ENCODE data around the gene FAM25A.
"Not testable (repeated sequence)": the region's sequence is repeated elsewhere in the genome, so short reads cannot be mapped to it uniquely, and the experiment has no call there.

The FAM25A gene

DNA sequence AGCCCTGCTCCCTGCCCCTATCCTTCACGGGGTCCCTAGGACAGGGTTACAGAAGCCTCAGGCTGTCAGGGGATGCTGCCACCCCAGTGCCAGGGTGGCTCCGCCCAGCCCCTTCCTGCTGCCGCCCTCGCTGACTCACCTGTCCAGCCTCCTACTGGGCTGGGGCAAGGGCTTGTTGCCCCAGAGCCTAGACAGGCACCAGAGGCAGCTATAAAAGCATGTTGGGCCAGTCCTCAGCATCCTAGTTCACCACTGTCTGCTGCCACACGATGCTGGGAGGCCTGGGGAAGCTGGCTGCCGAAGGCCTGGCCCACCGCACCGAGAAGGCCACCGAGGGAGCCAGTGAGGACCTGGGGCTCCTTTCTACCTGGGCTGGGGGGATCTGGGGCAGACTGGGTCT, at the start of gene FAM25A:
Gene FAM25A (plus strand): TSS at position 239 of the 400 bp plus-strand sequence. CDS start 31 bp downstream, at position 270.
- H3K4me3 ChIP-seq (ENCODE audit: low read depth, low read length); DNase-seq; H3K36me3 ChIP-seq (replicated peaks); in situ Hi-C loops (cut with HindIII; ENCODE audit: low pct_ligation_motif_present, low sequenced_read_pairs); H3K27me3 ChIP-seq (replicated peaks); H3K27ac ChIP-seq: not testable (repeated sequence)

DNA sequence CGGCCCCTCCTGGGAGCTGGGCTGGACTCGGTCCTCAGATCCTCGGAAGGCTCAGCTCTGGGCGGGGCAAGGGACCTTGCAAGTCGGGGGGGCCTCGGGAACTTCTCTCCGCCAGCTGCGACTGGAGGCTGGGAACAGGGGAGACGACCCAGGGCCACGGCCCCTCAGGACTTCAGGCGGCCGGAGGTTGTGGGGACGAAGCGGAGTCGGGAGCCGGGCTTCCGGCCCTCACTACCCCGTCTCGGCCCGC, 49.2 kb upstream of the FAM25A start:
- Histone ChIP-seq H3K27me3 (replicated peaks) (no peaks in the 10 kb centered on the region), H3K27ac (no peak overlapping the region), H3K4me3 (ENCODE audit: low read depth, low read length) (peak overlapping the region; percentile 59), H3K36me3 (replicated peaks) (no peaks in the 10 kb centered on the region)
- in situ Hi-C loops (cut with HindIII; ENCODE audit: low pct_ligation_motif_present, low sequenced_read_pairs), result no loop called here
- DNase-seq, result no peak
- TF ChIP-seq, protein P1, sequence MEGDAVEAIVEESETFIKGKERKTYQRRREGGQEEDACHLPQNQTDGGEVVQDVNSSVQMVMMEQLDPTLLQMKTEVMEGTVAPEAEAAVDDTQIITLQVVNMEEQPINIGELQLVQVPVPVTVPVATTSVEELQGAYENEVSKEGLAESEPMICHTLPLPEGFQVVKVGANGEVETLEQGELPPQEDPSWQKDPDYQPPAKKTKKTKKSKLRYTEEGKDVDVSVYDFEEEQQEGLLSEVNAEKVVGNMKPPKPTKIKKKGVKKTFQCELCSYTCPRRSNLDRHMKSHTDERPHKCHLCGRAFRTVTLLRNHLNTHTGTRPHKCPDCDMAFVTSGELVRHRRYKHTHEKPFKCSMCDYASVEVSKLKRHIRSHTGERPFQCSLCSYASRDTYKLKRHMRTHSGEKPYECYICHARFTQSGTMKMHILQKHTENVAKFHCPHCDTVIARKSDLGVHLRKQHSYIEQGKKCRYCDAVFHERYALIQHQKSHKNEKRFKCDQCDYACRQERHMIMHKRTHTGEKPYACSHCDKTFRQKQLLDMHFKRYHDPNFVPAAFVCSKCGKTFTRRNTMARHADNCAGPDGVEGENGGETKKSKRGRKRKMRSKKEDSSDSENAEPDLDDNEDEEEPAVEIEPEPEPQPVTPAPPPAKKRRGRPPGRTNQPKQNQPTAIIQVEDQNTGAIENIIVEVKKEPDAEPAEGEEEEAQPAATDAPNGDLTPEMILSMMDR (IDR thresholded peaks at IDR 0.05; ENCODE audit: low read depth, low read length, missing control alignments), result no peak

DNA sequence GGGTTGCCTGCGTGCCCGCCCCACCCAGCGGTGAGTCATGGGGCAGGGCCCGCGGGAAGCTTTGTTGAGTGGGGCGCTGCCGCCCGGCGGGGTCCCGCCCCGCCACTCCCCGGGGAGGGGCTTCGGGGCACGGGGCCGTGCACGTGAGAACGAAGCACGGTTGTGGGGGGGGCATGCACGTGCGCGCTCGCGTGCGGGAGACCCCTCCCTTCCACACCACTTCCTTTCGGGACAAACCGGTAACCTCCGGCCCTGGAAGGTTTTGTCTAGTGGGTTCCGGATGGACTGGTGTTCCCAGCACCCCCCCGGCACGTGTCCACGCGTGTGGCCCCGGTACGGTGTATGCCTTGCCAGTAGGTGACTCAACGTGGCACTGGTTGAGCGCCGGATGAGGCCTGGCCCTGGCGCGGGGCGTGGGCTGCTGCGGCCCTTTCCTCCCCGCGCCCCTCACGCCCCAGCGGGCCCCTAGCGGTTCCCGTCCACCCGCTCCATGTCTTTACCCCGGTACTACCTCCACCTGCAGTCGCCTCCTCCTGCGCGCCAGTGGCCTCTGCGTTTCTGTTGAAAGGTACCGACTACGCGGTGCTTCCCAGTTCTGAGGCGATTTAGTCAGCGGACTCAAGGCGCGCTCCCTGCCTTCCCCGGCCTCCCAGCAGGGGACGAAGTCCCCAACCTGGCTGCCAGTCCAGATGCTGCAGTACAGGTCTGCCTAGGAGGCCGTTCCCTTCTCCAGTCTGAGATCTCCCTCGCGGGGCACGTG, 48.7 kb upstream of the FAM25A start:
- in situ Hi-C loops (cut with HindIII; ENCODE audit: low pct_ligation_motif_present, low sequenced_read_pairs), result no loop called here
- Histone ChIP-seq H3K4me3 (ENCODE audit: low read depth, low read length) (peak overlapping the region; percentile 59), H3K27me3 (replicated peaks) (no peaks in the 10 kb centered on the region), H3K36me3 (replicated peaks) (no peaks in the 10 kb centered on the region), H3K27ac (no peak overlapping the region)
- DNase-seq, result peak; percentile 27
- TF ChIP-seq, protein P1 (IDR thresholded peaks at IDR 0.05; ENCODE audit: low read depth, low read length, missing control alignments), result peak; percentile 32

DNA sequence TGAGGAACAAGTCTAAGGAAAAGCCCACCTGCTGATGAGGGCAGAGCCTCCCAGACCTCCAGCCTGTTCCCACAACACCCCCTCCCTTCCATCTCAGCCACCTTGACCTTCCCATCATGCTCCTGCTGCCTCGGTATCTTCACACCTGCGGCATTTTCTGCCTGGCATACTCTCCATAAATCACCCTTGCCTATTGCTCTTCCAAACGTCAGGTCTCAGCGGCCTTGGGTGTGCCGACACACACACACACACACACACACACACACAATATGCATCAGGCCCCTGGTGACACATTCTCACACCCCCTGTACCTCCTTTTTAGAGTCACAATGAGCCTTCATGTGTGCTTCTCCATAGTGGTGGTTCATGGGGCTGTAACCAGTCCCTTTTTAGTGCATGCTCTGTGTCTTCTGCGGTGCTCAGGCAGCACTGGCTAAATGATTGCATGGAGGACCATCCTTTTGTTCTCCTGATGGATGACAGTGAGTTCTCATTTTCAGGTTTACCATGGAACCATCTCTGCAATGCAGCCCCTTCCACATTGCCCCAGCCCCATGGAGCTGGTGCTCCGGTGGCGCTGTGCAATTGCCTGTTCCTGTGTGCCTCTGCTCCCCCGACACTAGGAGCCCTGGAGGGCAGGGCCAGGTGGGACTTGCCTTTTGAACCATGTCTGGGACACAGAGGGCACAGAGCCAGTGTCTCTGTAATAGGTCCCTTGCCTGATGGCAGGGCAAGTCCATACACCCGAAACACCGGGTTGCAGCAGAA, 47.3 kb upstream of the FAM25A start:
- Histone ChIP-seq H3K27me3 (replicated peaks) (no peaks in the 10 kb centered on the region), H3K27ac (no peak overlapping the region), H3K36me3 (replicated peaks) (no peaks in the 10 kb centered on the region), H3K4me3 (ENCODE audit: low read depth, low read length) (no peak overlapping the region)
- in situ Hi-C loops (cut with HindIII; ENCODE audit: low pct_ligation_motif_present, low sequenced_read_pairs), result no loop called here
- no peak for DNase-seq
- TF ChIP-seq, protein P1 (IDR thresholded peaks at IDR 0.05; ENCODE audit: low read depth, low read length, missing control alignments), result no peak

DNA sequence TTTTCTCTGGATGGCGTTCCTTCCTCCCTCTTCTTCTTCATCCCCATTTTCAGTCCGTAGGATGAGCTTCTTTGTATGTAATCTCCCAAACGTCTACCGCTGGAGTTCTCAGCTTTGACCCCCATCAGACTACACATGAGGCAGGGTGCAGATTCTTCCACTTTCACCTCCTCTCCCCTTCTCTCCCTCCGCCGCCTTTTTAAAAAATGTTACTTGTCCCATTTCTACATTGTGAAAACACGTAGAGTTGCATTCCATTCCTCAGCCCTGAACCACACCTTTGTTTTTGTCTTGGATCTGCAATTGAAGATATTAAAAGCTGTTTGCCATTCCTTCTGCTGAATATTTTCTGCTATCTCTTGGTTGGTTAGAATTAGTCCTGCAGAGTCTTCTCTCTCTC, 45.6 kb upstream of the FAM25A start:
- TF ChIP-seq, protein P1 (IDR thresholded peaks at IDR 0.05; ENCODE audit: low read depth, low read length, missing control alignments), result no peak
- Histone ChIP-seq H3K36me3 (replicated peaks) (no peaks in the 10 kb centered on the region), H3K27me3 (replicated peaks) (no peaks in the 10 kb centered on the region), H3K27ac (no peak overlapping the region), H3K4me3 (ENCODE audit: low read depth, low read length) (no peak overlapping the region)
- in situ Hi-C loops (cut with HindIII; ENCODE audit: low pct_ligation_motif_present, low sequenced_read_pairs), result no loop called here
- no peak for DNase-seq

DNA sequence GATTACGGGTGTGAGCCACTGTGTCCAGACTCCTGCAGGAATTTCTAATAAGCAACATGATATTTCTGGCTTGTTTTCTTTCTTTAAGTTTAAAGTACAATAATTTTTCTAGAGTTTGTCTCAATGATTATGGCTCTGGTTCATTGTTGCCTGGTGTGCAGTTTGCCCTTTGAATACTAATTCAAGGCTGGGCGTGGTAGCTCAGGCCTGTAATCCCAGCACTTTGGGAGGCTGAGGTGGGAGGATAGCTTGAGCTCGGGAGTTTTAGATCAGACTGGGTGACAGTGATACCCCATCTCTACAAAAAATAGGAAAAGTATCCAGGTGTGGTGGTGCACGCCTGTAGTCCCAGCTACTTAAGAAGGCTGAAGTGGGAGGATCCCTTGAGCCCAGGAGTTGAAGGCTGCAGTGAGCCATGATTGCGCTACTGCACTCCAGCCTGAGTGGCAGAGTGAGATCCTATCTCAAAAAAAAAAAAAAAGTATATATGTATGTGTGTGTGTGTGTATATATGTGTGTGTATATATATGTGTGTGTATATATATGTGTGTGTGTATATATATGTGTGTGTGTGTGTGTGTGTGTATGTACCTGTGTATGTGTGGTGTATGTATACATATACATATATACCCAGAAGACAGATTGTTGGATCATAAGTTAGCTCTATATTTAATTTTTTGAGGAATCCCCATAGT, 43.6 kb upstream of the FAM25A start:
- no peak overlapping the region for H3K4me3 ChIP-seq (ENCODE audit: low read depth, low read length)
- TF ChIP-seq, protein P1 (IDR thresholded peaks at IDR 0.05; ENCODE audit: low read depth, low read length, missing control alignments), result no peak
- no peaks in the 10 kb centered on the region for H3K36me3 ChIP-seq (replicated peaks)
- no peak overlapping the region for H3K27ac ChIP-seq
- DNase-seq, result no peak
- no peaks in the 10 kb centered on the region for H3K27me3 ChIP-seq (replicated peaks)
- in situ Hi-C loops (cut with HindIII; ENCODE audit: low pct_ligation_motif_present, low sequenced_read_pairs), result no loop called here

DNA sequence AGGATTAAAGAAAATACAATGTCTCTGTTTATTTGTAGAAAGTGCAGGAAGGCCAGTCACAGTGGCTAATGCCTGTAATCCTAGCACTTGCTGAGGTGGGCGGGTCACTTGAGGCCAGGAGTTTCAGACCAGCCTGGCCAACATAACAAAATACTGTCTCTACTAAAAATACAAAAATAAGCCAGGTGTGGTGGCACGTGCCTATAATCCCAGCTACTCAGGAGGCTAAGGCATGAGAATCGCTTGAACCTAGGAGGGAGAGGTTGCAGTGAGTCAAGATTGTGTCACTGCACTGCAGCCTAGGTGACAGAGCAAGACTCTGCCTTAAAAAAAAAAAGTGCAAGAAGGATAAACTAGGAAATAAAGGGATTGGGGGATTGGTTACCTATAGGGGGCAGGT, 41.6 kb upstream of the FAM25A start:
- DNase-seq; H3K27me3 ChIP-seq (replicated peaks); H3K36me3 ChIP-seq (replicated peaks); H3K4me3 ChIP-seq (ENCODE audit: low read depth, low read length); in situ Hi-C loops (cut with HindIII; ENCODE audit: low pct_ligation_motif_present, low sequenced_read_pairs); H3K27ac ChIP-seq: not testable (repeated sequence)
